PC-9 (cell line): ENCODE measurements around the gene AKAP6. TPM values are rescaled to one million over a fixed set of nuclear protein-coding genes. Genes with fewer than 3 reads are reported as not detected.

Experiments used
- BruUV-seq: library from RNA; stranded (reverse); fragments of 400-500 nt; replicated peaks from 2 replicates; lab custom pipeline; 2021; lab: Mats Ljungman, UMichigan
- CTCF ChIA-PET: fragments of 300-600 bp; sonication (Branson Sonifier 250); formaldehyde crosslinking; loops from one replicate; lab custom pipeline; 2022; ENCODE audit warnings: antibody characterized with exemption; lab: Charles Lee
- POLR2A ChIA-PET: fragments of 300-600 bp; sonication (Branson Sonifier 250); formaldehyde crosslinking; loops from one replicate; lab custom pipeline; 2022; ENCODE audit warnings: antibody characterized with exemption; ENCODE audit not compliant: unreplicated experiment; lab: Charles Lee
- DNase-seq, 2 experiments: peaks; one replicate each; pipeline versions ENCODE4 v3.0.0 to v3.0.0-alpha.2; 2015 to 2022; ENCODE audit warnings: mixed read lengths in 1 of 2
- H2AFZ ChIP-seq: fragments of 200-600 bp; sonication (generic); 2 replicates; pipeline ENCODE4 v1.8.1; 2017; ENCODE audit warnings: antibody characterized with exemption
- H3F3A ChIP-seq: fragments of 200-600 bp; sonication (generic); 2 replicates; pipeline ENCODE4 v1.8.1; 2017; ENCODE audit warnings: antibody characterized with exemption, mild to moderate bottlenecking, low read depth; ENCODE audit not compliant: insufficient read depth
- H3K27ac ChIP-seq: fragments of 200-600 bp; sonication (generic); 2 replicates; pipeline ENCODE4 v1.6.1; 2016; ENCODE audit warnings: mixed run types
- H3K27me3 ChIP-seq: fragments of 200-600 bp; sonication (generic); 2 replicates; pipeline ENCODE4 v1.6.1; 2016; ENCODE audit warnings: low read depth, mixed run types; ENCODE audit not compliant: insufficient read depth
- H3K36me3 ChIP-seq: fragments of 200-600 bp; sonication (generic); 2 replicates; pipeline ENCODE4 v1.6.1; 2016; ENCODE audit warnings: low read depth, mixed run types
- H3K4me1 ChIP-seq: fragments of 200-600 bp; sonication (generic); replicated peaks from 2 replicates; pipeline ENCODE4 v1.6.1; 2016; ENCODE audit warnings: mixed run types; ENCODE audit not compliant: insufficient read depth
- H3K4me2 ChIP-seq: fragments of 200-600 bp; sonication (generic); 2 replicates; pipeline ENCODE4 v1.6.1; 2017; ENCODE audit warnings: mixed run types
- H3K4me3 ChIP-seq: fragments of 200-600 bp; sonication (generic); 2 replicates; pipeline ENCODE4 v1.6.1; 2016; ENCODE audit warnings: mixed run types
- H3K79me2 ChIP-seq: fragments of 200-600 bp; sonication (generic); 2 replicates; pipeline ENCODE4 v1.6.1; 2017; ENCODE audit warnings: low read depth, mixed run types
- H3K9me2 ChIP-seq: fragments of 200-600 bp; sonication (generic); 2 replicates; pipeline ENCODE4 v1.8.1; 2017; ENCODE audit warnings: mild to moderate bottlenecking; ENCODE audit not compliant: insufficient read depth
- H3K9me3 ChIP-seq: fragments of 200-600 bp; sonication (generic); 2 replicates; pipeline ENCODE4 v1.8.1; 2016; ENCODE audit warnings: low read depth; ENCODE audit not compliant: insufficient read depth
- H4K20me1 ChIP-seq: fragments of 200-600 bp; sonication (generic); 2 replicates; pipeline ENCODE4 v1.8.1; 2017; ENCODE audit not compliant: insufficient read depth
- EZH2 ChIP-seq: fragments of 200-600 bp; sonication (generic); IDR thresholded peaks from 2 replicates; pipeline ENCODE4 v1.8.0; 2017; ENCODE audit warnings: antibody characterized with exemption, low read depth
- intact Hi-C: fragments of 100-400 bp; cut with micrococcal nuclease; formaldehyde crosslinking; loops from one replicate; pipeline ENCODE4 v1.10.0; 2022; ENCODE audit not compliant: unreplicated experiment
- total RNA-seq: library from RNA; stranded (reverse); gene quantifications from 2 replicates; pipeline ENCODE4 v1.2.3, GENCODE V29; 2021
- TF ChIP-seq, protein P1 (sequence below): fragments of 200-600 bp; sonication (generic); conservative IDR thresholded peaks from 2 replicates; pipeline ENCODE4 v1.6.1; 2017; ENCODE audit warnings: mixed run types, antibody characterized with exemption, mild to moderate bottlenecking, moderate library complexity

The AKAP6 gene
- total RNA-seq, 1 experiment from 2014 or later = 2.8 TPM

DNA sequence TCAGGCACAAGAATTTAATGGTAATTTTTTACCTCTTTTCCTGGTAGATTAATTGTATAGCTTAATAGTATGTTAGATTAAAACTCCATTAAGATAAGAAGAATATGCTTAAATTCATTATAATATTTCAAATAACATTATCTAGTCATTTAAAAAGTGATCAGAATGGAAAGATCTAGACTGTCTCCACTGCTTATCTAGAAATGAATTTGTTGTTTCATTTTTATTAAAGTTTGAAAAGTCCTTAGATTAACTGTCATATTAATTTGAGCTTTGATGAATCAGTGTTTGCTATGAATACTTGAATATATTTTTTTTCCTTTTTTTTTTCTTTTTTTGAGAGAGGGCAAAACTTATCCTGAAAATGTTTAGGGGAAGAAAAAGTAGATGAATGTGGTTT lies 373.0 kb downstream of the AKAP6 start:
- Histone ChIP-seq H3K27ac (no peak overlapping the region), H3K79me2 (no peaks in the 10 kb centered on the region), H2AFZ (no peak overlapping the region), H3K4me3 (no peak overlapping the region), H3K4me1 (peaks cover 9% of the 10 kb centered on the region; the same call in 1 of the 2 replicates), H3K36me3 (no peaks in the 10 kb centered on the region), H3K9me3 (no peaks in the 10 kb centered on the region), H3K4me2 (no peak overlapping the region), H3K9me2 (no peaks in the 10 kb centered on the region), H4K20me1 (no peaks in the 10 kb centered on the region), H3K27me3 (no peaks in the 10 kb centered on the region), H3F3A (no peaks in the 10 kb centered on the region)
- BruUV-seq = no TSS peak
- POLR2A ChIA-PET = no interaction called here
- TF ChIP-seq, protein P1, sequence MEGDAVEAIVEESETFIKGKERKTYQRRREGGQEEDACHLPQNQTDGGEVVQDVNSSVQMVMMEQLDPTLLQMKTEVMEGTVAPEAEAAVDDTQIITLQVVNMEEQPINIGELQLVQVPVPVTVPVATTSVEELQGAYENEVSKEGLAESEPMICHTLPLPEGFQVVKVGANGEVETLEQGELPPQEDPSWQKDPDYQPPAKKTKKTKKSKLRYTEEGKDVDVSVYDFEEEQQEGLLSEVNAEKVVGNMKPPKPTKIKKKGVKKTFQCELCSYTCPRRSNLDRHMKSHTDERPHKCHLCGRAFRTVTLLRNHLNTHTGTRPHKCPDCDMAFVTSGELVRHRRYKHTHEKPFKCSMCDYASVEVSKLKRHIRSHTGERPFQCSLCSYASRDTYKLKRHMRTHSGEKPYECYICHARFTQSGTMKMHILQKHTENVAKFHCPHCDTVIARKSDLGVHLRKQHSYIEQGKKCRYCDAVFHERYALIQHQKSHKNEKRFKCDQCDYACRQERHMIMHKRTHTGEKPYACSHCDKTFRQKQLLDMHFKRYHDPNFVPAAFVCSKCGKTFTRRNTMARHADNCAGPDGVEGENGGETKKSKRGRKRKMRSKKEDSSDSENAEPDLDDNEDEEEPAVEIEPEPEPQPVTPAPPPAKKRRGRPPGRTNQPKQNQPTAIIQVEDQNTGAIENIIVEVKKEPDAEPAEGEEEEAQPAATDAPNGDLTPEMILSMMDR = no peak
- no peak for TF ChIP-seq EZH2
- DNase-seq = no peak
- CTCF ChIA-PET = no interaction called here
- intact Hi-C loops = no loop called here

DNA sequence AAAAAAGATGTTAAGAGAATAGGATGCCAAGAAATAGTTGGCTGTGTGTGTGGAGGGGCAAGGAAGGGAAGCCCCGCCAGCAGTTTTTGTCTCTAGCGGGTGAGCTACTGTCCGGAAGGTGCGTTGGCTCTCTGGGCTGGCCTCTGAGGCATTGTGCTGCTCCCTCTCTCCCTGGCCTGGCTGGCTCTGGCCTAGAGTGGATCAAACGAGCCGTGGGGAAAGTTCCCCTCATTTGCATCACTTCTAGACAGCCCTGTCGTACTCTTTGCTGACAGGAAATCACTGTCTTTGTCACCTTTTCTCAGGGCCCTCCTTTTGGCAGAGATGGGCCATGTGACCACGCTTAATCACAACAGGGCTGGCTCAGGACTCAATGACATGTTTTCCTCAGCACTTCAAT lies 373.5 kb downstream of the AKAP6 start:
- Histone ChIP-seq H3K4me3 (no peak overlapping the region), H3K79me2 (no peaks in the 10 kb centered on the region), H3K36me3 (no peaks in the 10 kb centered on the region), H3K27me3 (no peaks in the 10 kb centered on the region), H3K4me1 (peaks cover 9% of the 10 kb centered on the region; the same call in 1 of the 2 replicates), H3K27ac (no peak overlapping the region), H4K20me1 (no peaks in the 10 kb centered on the region), H3K4me2 (no peak overlapping the region), H3K9me3 (no peaks in the 10 kb centered on the region), H3F3A (no peaks in the 10 kb centered on the region), H3K9me2 (no peaks in the 10 kb centered on the region), H2AFZ (no peak overlapping the region)
- POLR2A ChIA-PET = no interaction called here
- intact Hi-C loops = no loop called here
- TF ChIP-seq EZH2 = no peak
- TF ChIP-seq, protein P1 = no peak
- no peak for DNase-seq
- CTCF ChIA-PET = no interaction called here
- BruUV-seq = no TSS peak

DNA sequence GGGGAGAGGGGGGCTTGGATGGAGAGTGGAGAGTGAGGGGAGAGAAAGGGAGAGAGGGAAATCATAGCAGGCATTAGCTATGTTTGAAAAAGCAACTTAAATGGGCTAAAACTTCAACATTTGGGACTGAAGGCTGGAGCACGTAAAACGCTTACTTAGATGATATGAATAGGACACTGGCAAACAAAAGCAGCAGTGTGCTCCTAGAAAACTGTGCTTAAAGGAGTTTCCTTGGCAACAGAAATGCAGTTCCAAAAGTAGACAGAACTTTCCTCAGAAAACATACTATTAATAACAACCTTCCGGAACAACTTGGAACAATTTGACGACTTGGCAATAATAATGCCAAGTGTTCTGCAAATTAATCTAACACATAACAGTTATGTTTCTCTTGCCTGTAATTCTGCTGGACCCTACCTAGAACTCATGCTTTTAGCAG lies 374.1 kb downstream of the AKAP6 start:
- H3K27me3 ChIP-seq = no peaks in the 10 kb centered on the region
- no peaks in the 10 kb centered on the region for H3K79me2 ChIP-seq
- no peaks in the 10 kb centered on the region for H3K9me3 ChIP-seq
- ChIA-PET CTCF (no interaction called here), POLR2A (no interaction called here)
- H3K36me3 ChIP-seq = no peaks in the 10 kb centered on the region
- H2AFZ ChIP-seq = no peak overlapping the region
- peaks cover 9% of the 10 kb centered on the region; the same call in 1 of the 2 replicates for H3K4me1 ChIP-seq
- intact Hi-C loops = no loop called here
- no peaks in the 10 kb centered on the region for H4K20me1 ChIP-seq
- TF ChIP-seq, protein P1 = no peak
- TF ChIP-seq EZH2 = no peak
- no peaks in the 10 kb centered on the region for H3F3A ChIP-seq
- H3K27ac ChIP-seq = no peak overlapping the region
- BruUV-seq = no TSS peak
- no peak overlapping the region for H3K4me3 ChIP-seq
- DNase-seq = no peak
- no peak overlapping the region for H3K4me2 ChIP-seq
- H3K9me2 ChIP-seq = no peaks in the 10 kb centered on the region
